Measurements from ENCODE around the gene EN1. TPM values are rescaled to one million over a fixed set of nuclear protein-coding genes. Genes with fewer than 3 reads are reported as not detected.
A peak's percentile ranks its signal among the peaks of the same experiment; 100 is the strongest.

Gene EN1
- polyA plus RNA-seq, 3 donors = not detected

GRCh38 chr2:118847762-118848172 lies 319 bp upstream of the EN1 start:
- H3K4me1 Mint-ChIP-seq = peaks cover 28% of the 10 kb centered on the region
- H3K9me3 Mint-ChIP-seq = peaks cover 0 to 31% (median 19%) of the 10 kb centered on the region in 7 donors
- H3K4me2 ChIP-seq (replicated peaks; ENCODE audit: extremely low read depth, low read length, poor library complexity, severe bottlenecking) = peak overlapping the region; percentile 31
- H3K27me3 ChIP-seq (ENCODE audit: control insufficient read depth in 2 of 2, insufficient read depth in 2 of 2, low read length in 2 of 2) = peaks cover 74 to 95% of the 10 kb centered on the region in 2 donors
- H3K4me3 Mint-ChIP-seq = peak overlapping the region; percentile 47 to 77
- no peaks in the 10 kb centered on the region for H3K79me2 ChIP-seq (ENCODE audit: insufficient read depth, low read length)
- no peak overlapping the region for H2AFZ ChIP-seq (ENCODE audit: insufficient read depth, low read depth, low read length, poor library complexity, severe bottlenecking)
- 3% methylated on average over 17 of the region's 35 CpGs for WGBS (ENCODE audit: insufficient coverage)
- H3K9ac ChIP-seq (ENCODE audit: insufficient read depth, low read length, poor library complexity, severe bottlenecking) = no peak overlapping the region
- H3K4me3 ChIP-seq (replicated peaks in 1 of 3; ENCODE audit: low read depth in 2 of 3, low read length in 3 of 3) = peak overlapping the region in 1 of 3 experiments; percentile 8
- peaks cover 4 to 51% of the 10 kb centered on the region in 2 donors for H3K9me3 ChIP-seq (replicated peaks in 1 of 2; ENCODE audit: control insufficient read depth in 1 of 2, insufficient read depth in 1 of 2, low read length in 2 of 2)
- no peaks in the 10 kb centered on the region for H4K20me1 ChIP-seq (ENCODE audit: insufficient read depth, low read length)
- no peak for TF ChIP-seq CTCF (IDR thresholded peaks at IDR 0.05)
- no peak overlapping the region for H3K27ac Mint-ChIP-seq
- no peaks in the 10 kb centered on the region for H3K36me3 ChIP-seq (replicated peaks in 1 of 2; ENCODE audit: control insufficient read depth in 1 of 2, insufficient read depth in 2 of 2, low read length in 2 of 2)
- H3K27ac ChIP-seq (ENCODE audit: low read depth in 1 of 2, low read length in 2 of 2) = no peak overlapping the region
- intact Hi-C loops (cut with micrococcal nuclease) = no loop called here
- peak in 1 of 3 donors; percentile 23 for DNase-seq
- peaks cover 90 to 95% (median 94%) of the 10 kb centered on the region in 3 donors for H3K27me3 Mint-ChIP-seq (ENCODE audit: low read depth in 3 of 3)
- peaks cover 2 to 8% of the 10 kb centered on the region in 2 donors for H3K36me3 Mint-ChIP-seq
- H3K4me1 ChIP-seq (ENCODE audit: control insufficient read depth in 1 of 2, insufficient read depth in 2 of 2, low read length in 2 of 2) = peaks cover 4 to 6% of the 10 kb centered on the region in 2 donors

GRCh38 chr2:118846442-118846952 lies 951 bp downstream of the EN1 start:
- no peak overlapping the region for H3K4me2 ChIP-seq (replicated peaks; ENCODE audit: extremely low read depth, low read length, poor library complexity, severe bottlenecking)
- no peak overlapping the region for H3K9ac ChIP-seq (ENCODE audit: insufficient read depth, low read length, poor library complexity, severe bottlenecking)
- no peak overlapping the region for H3K27ac Mint-ChIP-seq
- H3K27ac ChIP-seq (ENCODE audit: low read depth in 1 of 2, low read length in 2 of 2) = no peak overlapping the region
- H3K4me3 Mint-ChIP-seq = peak overlapping the region in 1 of 2 donors; percentile 67
- no peak overlapping the region for H2AFZ ChIP-seq (ENCODE audit: insufficient read depth, low read depth, low read length, poor library complexity, severe bottlenecking)
- peaks cover 4 to 6% of the 10 kb centered on the region in 2 donors for H3K4me1 ChIP-seq (ENCODE audit: control insufficient read depth in 1 of 2, insufficient read depth in 2 of 2, low read length in 2 of 2)
- no peak for DNase-seq
- peaks cover 2 to 11% of the 10 kb centered on the region in 2 donors for H3K36me3 Mint-ChIP-seq
- H3K36me3 ChIP-seq (replicated peaks in 1 of 2; ENCODE audit: control insufficient read depth in 1 of 2, insufficient read depth in 2 of 2, low read length in 2 of 2) = no peaks in the 10 kb centered on the region
- intact Hi-C loops (cut with micrococcal nuclease) = no loop called here
- WGBS (ENCODE audit: insufficient coverage) = 2% methylated on average over 46 of the region's 63 CpGs
- H3K27me3 ChIP-seq (ENCODE audit: control insufficient read depth in 2 of 2, insufficient read depth in 2 of 2, low read length in 2 of 2) = peaks cover 73 to 95% of the 10 kb centered on the region in 2 donors
- no peak for TF ChIP-seq CTCF (IDR thresholded peaks at IDR 0.05)
- H3K9me3 ChIP-seq (replicated peaks in 1 of 2; ENCODE audit: control insufficient read depth in 1 of 2, insufficient read depth in 1 of 2, low read length in 2 of 2) = peaks cover 4 to 52% of the 10 kb centered on the region in 2 donors
- no peaks in the 10 kb centered on the region for H4K20me1 ChIP-seq (ENCODE audit: insufficient read depth, low read length)
- peaks cover 0 to 28% (median 21%) of the 10 kb centered on the region in 7 donors for H3K9me3 Mint-ChIP-seq
- peaks cover 34% of the 10 kb centered on the region for H3K4me1 Mint-ChIP-seq
- no peak overlapping the region for H3K4me3 ChIP-seq (replicated peaks in 1 of 3; ENCODE audit: low read depth in 2 of 3, low read length in 3 of 3)
- peaks cover 89 to 95% (median 92%) of the 10 kb centered on the region in 3 donors for H3K27me3 Mint-ChIP-seq (ENCODE audit: low read depth in 3 of 3)
- no peaks in the 10 kb centered on the region for H3K79me2 ChIP-seq (ENCODE audit: insufficient read depth, low read length)

All from CD14-positive monocyte (primary cell).